GM23338 (cell line): ENCODE results near the gene SP100. TPM values are rescaled to one million over a fixed set of nuclear protein-coding genes. Genes with fewer than 3 reads are reported as not detected.

Experiments used
- ATAC-seq: fragments of 200-7000 bp; cut with Tn5 transposase; 3 replicates; pipeline ENCODE4 v1.9.1; 2020
- DNase-seq: peaks from one replicate; pipeline ENCODE4 v3.0.0-alpha.2; 2015; ENCODE audit warnings: low spot score
- H2AFZ ChIP-seq: fragments of 200-600 bp; sonication (generic); 2 replicates; pipeline ENCODE4 v1.8.0; 2016; ENCODE audit warnings: antibody characterized with exemption, mild to moderate bottlenecking, moderate library complexity
- H3F3A ChIP-seq: fragments of 200-600 bp; sonication (generic); replicated peaks from 2 replicates; pipeline ENCODE4 v1.8.0; 2017; ENCODE audit warnings: antibody characterized with exemption, mixed run types, low read depth
- H3K27ac ChIP-seq: fragments of 200-600 bp; sonication (generic); 2 replicates; pipeline ENCODE4 v1.6.1; 2016; ENCODE audit warnings: low read depth
- H3K27me3 ChIP-seq: fragments of 200-600 bp; sonication (generic); 2 replicates; pipeline ENCODE4 v1.8.0; 2016; ENCODE audit warnings: mild to moderate bottlenecking, mixed run types, moderate library complexity; ENCODE audit not compliant: insufficient read depth
- H3K36me3 ChIP-seq: fragments of 200-600 bp; sonication (generic); 2 replicates; pipeline ENCODE4 v1.8.0; 2016; ENCODE audit warnings: mild to moderate bottlenecking; ENCODE audit not compliant: insufficient read depth
- H3K4me1 ChIP-seq: fragments of 200-600 bp; sonication (generic); 2 replicates; pipeline ENCODE4 v1.8.0; 2016; ENCODE audit warnings: mild to moderate bottlenecking, moderate library complexity; ENCODE audit not compliant: insufficient read depth
- H3K4me2 ChIP-seq: fragments of 200-600 bp; sonication (generic); 2 replicates; pipeline ENCODE4 v1.7.1; 2017; ENCODE audit warnings: mixed run types
- H3K4me3 ChIP-seq: fragments of 200-600 bp; sonication (generic); 2 replicates; pipeline ENCODE4 v1.6.1; 2016; ENCODE audit warnings: mixed run types
- H3K79me2 ChIP-seq: fragments of 200-600 bp; sonication (generic); replicated peaks from 2 replicates; pipeline ENCODE4 v1.8.0; 2017; ENCODE audit warnings: mild to moderate bottlenecking; ENCODE audit not compliant: insufficient read depth
- H3K9me2 ChIP-seq: fragments of 200-600 bp; sonication (generic); 2 replicates; pipeline ENCODE4 v1.8.0; 2017; ENCODE audit not compliant: insufficient read depth
- H4K20me1 ChIP-seq: fragments of 200-600 bp; sonication (generic); replicated peaks from 2 replicates; pipeline ENCODE4 v1.8.0; 2017; ENCODE audit warnings: mild to moderate bottlenecking; ENCODE audit not compliant: insufficient read depth
- H3K27ac Mint-ChIP-seq: 2 replicates; pipeline ENCODE4 v1.8.0; 2020; ENCODE audit warnings: inconsistent platforms, mild to moderate bottlenecking, moderate library complexity, mixed read lengths
- H3K27me3 Mint-ChIP-seq: 3 replicates; pipeline ENCODE4 v1.8.0; 2022; ENCODE audit warnings: low read depth, mild to moderate bottlenecking, moderate library complexity, mixed read lengths, inconsistent platforms; ENCODE audit not compliant: insufficient read depth, poor library complexity
- H3K36me3 Mint-ChIP-seq: 3 replicates; pipeline ENCODE4 v1.8.0; 2021; ENCODE audit warnings: low read depth, mild to moderate bottlenecking, inconsistent platforms, moderate library complexity, mixed read lengths
- H3K4me1 Mint-ChIP-seq: 3 replicates; pipeline ENCODE4 v1.8.0; 2020; ENCODE audit warnings: mild to moderate bottlenecking, inconsistent platforms, mixed read lengths
- H3K4me3 Mint-ChIP-seq: 3 replicates; pipeline ENCODE4 v1.8.0; 2021; ENCODE audit warnings: moderate library complexity, mild to moderate bottlenecking, inconsistent platforms, mixed read lengths
- H3K9me3 Mint-ChIP-seq: 3 replicates; pipeline ENCODE4 v1.8.0; 2020; ENCODE audit warnings: moderate library complexity, mild to moderate bottlenecking, inconsistent platforms, mixed read lengths
- CREB1 ChIP-seq: fragments of 250-450 bp; sonication (Bioruptor Pico); IDR thresholded peaks from 2 replicates; pipeline ENCODE4 v1.5.0; 2020; ENCODE audit warnings: low read depth, mild to moderate bottlenecking, moderate library complexity
- CTCF ChIP-seq, 2 experiments: fragments of 200-600 bp in 1 of 2; sonication (generic) in 1 of 2; conservative IDR thresholded peaks; 2 replicates each; pipeline versions ENCODE4 v1.5.1 to v1.6.1; 2016 to 2017; ENCODE audit warnings: antibody characterized with exemption in 2 of 2, low read depth in 2 of 2, mild to moderate bottlenecking in 2 of 2, moderate library complexity in 1 of 2
- ETS1 ChIP-seq: IDR thresholded peaks from 2 replicates; pipeline ENCODE4 v1.6.1; 2016; ENCODE audit warnings: antibody characterized with exemption
- EZH2 ChIP-seq: fragments of 200-600 bp; sonication (generic); IDR thresholded peaks from one replicate; pipeline ENCODE4 v1.8.0; 2017; ENCODE audit warnings: antibody characterized with exemption, mild to moderate bottlenecking, low read depth; ENCODE audit not compliant: unreplicated experiment
- EZH2phosphoT487 ChIP-seq: fragments of 200-600 bp; sonication (generic); IDR thresholded peaks from one replicate; pipeline ENCODE4 v1.8.1; 2018; ENCODE audit warnings: antibody characterized with exemption; ENCODE audit not compliant: unreplicated experiment
- JUNB ChIP-seq: IDR thresholded peaks from one replicate; pipeline ENCODE4 v1.6.1; 2016; ENCODE audit warnings: antibody characterized with exemption; ENCODE audit not compliant: unreplicated experiment
- NANOG ChIP-seq: IDR thresholded peaks from 2 replicates; pipeline ENCODE4 v1.6.1; 2016; ENCODE audit warnings: antibody characterized with exemption, borderline replicate concordance
- POLR2AphosphoS5 ChIP-seq: IDR thresholded peaks from 2 replicates; pipeline ENCODE4 v1.6.1; 2016; ENCODE audit warnings: antibody characterized with exemption, low read depth
- REST ChIP-seq: IDR thresholded peaks from one replicate; pipeline ENCODE4 v1.6.1; 2018; ENCODE audit warnings: antibody characterized with exemption; ENCODE audit not compliant: unreplicated experiment
- STAT1 ChIP-seq: IDR thresholded peaks from one replicate; pipeline ENCODE4 v1.6.1; 2016; ENCODE audit warnings: antibody characterized with exemption; ENCODE audit not compliant: unreplicated experiment
- ZNF114 ChIP-seq: fragments of 250-450 bp; sonication (Bioruptor Pico); IDR thresholded peaks from 2 replicates; pipeline ENCODE4 v1.5.0; 2020; ENCODE audit warnings: mild to moderate bottlenecking, moderate library complexity
- ZNF331 ChIP-seq: fragments of 250-450 bp; sonication (Bioruptor Pico); IDR thresholded peaks from 2 replicates; pipeline ENCODE4 v1.5.0; 2020; ENCODE audit warnings: low read depth, mild to moderate bottlenecking, moderate library complexity
- ZNF462 ChIP-seq: fragments of 250-450 bp; sonication (Bioruptor Pico); IDR thresholded peaks from 2 replicates; pipeline ENCODE4 v1.5.0; 2020; ENCODE audit warnings: mild to moderate bottlenecking, moderate library complexity
- polyA plus RNA-seq: library from polyadenylated mRNA; unstranded; fragments of >200 nt; fragmentation: Nextera tagmentation; extraction: Ambion mirVana; gene quantifications from 2 replicates; pipeline ENCODE4 v1.2.1, GENCODE V29; 2016
- total RNA-seq: library from RNA; depleted of rRNA; stranded (reverse); fragments of >200 nt; shearing (Covaris generic); gene quantifications from 2 replicates; pipeline ENCODE4 v1.2.3, GENCODE V29; 2014

The SP100 gene
- total and polyA plus RNA-seq, 2 experiments from 2014 or later = 0.44 to 0.73 TPM

GRCh38 chr2:230577114-230577513, 161.1 kb downstream of the SP100 start:
- H3K36me3 Mint-ChIP-seq = peaks cover 18% of the 10 kb centered on the region
- Histone ChIP-seq H3K79me2 (no peaks in the 10 kb centered on the region), H2AFZ (no peak overlapping the region), H3K4me3 (no peak overlapping the region), H4K20me1 (no peaks in the 10 kb centered on the region), H3K36me3 (no peaks in the 10 kb centered on the region), H3K9me2 (no peaks in the 10 kb centered on the region), H3K4me2 (no peak overlapping the region), H3K4me1 (no peaks in the 10 kb centered on the region), H3K27ac (no peak overlapping the region), H3K27me3 (no peaks in the 10 kb centered on the region), H3F3A (no peaks in the 10 kb centered on the region)
- DNase-seq (no peak), ATAC-seq (no peak)
- no peaks in the 10 kb centered on the region for H3K27me3 Mint-ChIP-seq
- TF ChIP-seq CREB1 (CRISPR knock-in tag) = no peak
- no peak for TF ChIP-seq REST
- TF ChIP-seq ZNF462 (CRISPR knock-in tag) = no peak
- TF ChIP-seq POLR2AphosphoS5 = no peak
- TF ChIP-seq ZNF114 (CRISPR knock-in tag) = no peak
- TF ChIP-seq STAT1 = no peak
- no peak for TF ChIP-seq EZH2
- no peak for TF ChIP-seq JUNB
- no peak for TF ChIP-seq NANOG
- no peak for TF ChIP-seq ZNF331 (CRISPR knock-in tag)
- TF ChIP-seq CTCF (conservative IDR thresholded peaks at IDR 0.05; ENCODE audit: low read depth in 2 of 2) = no peak
- no peak for TF ChIP-seq ETS1
- no peak for TF ChIP-seq EZH2phosphoT487
- H3K4me1 Mint-ChIP-seq = no peaks in the 10 kb centered on the region
- H3K27ac Mint-ChIP-seq = no peak overlapping the region
- peaks cover 28% of the 10 kb centered on the region for H3K9me3 Mint-ChIP-seq
- H3K4me3 Mint-ChIP-seq = no peak overlapping the region
